IMR-90 (cell line): Measurements from ENCODE around the gene PSMD2. TPM values are rescaled to one million over a fixed set of nuclear protein-coding genes. Genes with fewer than 3 reads are reported as not detected.
A peak's percentile ranks its signal among the peaks of the same experiment; 100 is the strongest.

ENCODE experiments used
- ATAC-seq: fragments of 200-7000 bp; cut with Tn5 transposase; 2 replicates; pipeline ENCODE4 v1.9.1; 2020; ENCODE audit warnings: low read depth, mild to moderate bottlenecking, moderate library complexity
- BruUV-seq: library from RNA; stranded (reverse); fragments of 400-500 nt; replicated peaks from 2 replicates; lab custom pipeline; 2021; lab: Mats Ljungman, UMichigan
- CTCF ChIA-PET: fragments of 300-600 bp; formaldehyde crosslinking; extraction: SDS; loops from one replicate; lab custom pipeline; 2021; ENCODE audit warnings: antibody characterized with exemption; lab: Yijun Ruan, JAX
- POLR2A ChIA-PET: fragments of 300-600 bp; sonication (Branson Sonifier 250); formaldehyde crosslinking; loops from one replicate; lab custom pipeline; 2022; ENCODE audit warnings: antibody characterized with exemption; ENCODE audit not compliant: unreplicated experiment; lab: Charles Lee
- DNase-seq: peaks from one replicate; pipeline ENCODE4 v3.0.0; 2013
- H2AFZ ChIP-seq: replicated peaks from 2 replicates; pipeline ENCODE3; 2013; ENCODE audit warnings: low read length, mild to moderate bottlenecking; ENCODE audit not compliant: poor library complexity
- H2AK5ac ChIP-seq: 2 replicates; pipeline ENCODE4 v1.6.1; 2013; ENCODE audit warnings: low read depth, low read length, inconsistent platforms
- H2AK9ac ChIP-seq: replicated peaks from 2 replicates; pipeline ENCODE3; 2013; ENCODE audit warnings: mild to moderate bottlenecking, low read depth, low read length, moderate library complexity; ENCODE audit not compliant: poor library complexity
- H2BK120ac ChIP-seq: 2 replicates; pipeline ENCODE4 v1.6.1; 2013; ENCODE audit warnings: low read depth, low read length, inconsistent platforms
- H2BK15ac ChIP-seq: 3 replicates; pipeline ENCODE4 v1.6.1; 2013; ENCODE audit warnings: low read depth, low read length, inconsistent platforms
- H2BK20ac ChIP-seq: 2 replicates; pipeline ENCODE4 v1.6.1; 2013; ENCODE audit warnings: low read depth, mild to moderate bottlenecking, inconsistent platforms, low read length, moderate library complexity
- H2BK5ac ChIP-seq: 2 replicates; pipeline ENCODE4 v1.6.1; 2013; ENCODE audit warnings: mild to moderate bottlenecking, low read depth, low read length, inconsistent platforms; ENCODE audit not compliant: poor library complexity, severe bottlenecking
- H3K14ac ChIP-seq: replicated peaks from 2 replicates; pipeline ENCODE4 v1.6.1; 2013; ENCODE audit warnings: low read depth, low read length, inconsistent platforms
- H3K18ac ChIP-seq: 2 replicates; pipeline ENCODE4 v1.6.1; 2013; ENCODE audit warnings: low read depth, low read length, control low read depth
- H3K23ac ChIP-seq: 2 replicates; pipeline ENCODE4 v1.6.1; 2013; ENCODE audit warnings: low read depth, low read length, inconsistent platforms
- H3K27ac ChIP-seq: 2 replicates; pipeline ENCODE4 v1.5.1; 2013; ENCODE audit warnings: mild to moderate bottlenecking, control low read depth, low read length; ENCODE audit not compliant: insufficient read depth
- H3K27me3 ChIP-seq: 2 replicates; pipeline ENCODE4 v1.6.1; 2013; ENCODE audit warnings: low read length; ENCODE audit not compliant: control insufficient read depth, insufficient read depth
- H3K36me3 ChIP-seq: 2 replicates; pipeline ENCODE4 v1.6.1; 2013; ENCODE audit warnings: low read length, mixed read lengths; ENCODE audit not compliant: control insufficient read depth, insufficient read depth
- H3K4ac ChIP-seq: 2 replicates; pipeline ENCODE4 v1.6.1; 2013; ENCODE audit warnings: low read depth, low read length, inconsistent platforms
- H3K4me1 ChIP-seq: 2 replicates; pipeline ENCODE4 v1.6.1; 2013; ENCODE audit warnings: low read length, mixed read lengths; ENCODE audit not compliant: control insufficient read depth, insufficient read depth
- H3K4me2 ChIP-seq: 2 replicates; pipeline ENCODE4 v1.6.1; 2013; ENCODE audit warnings: low read depth, mild to moderate bottlenecking, control low read depth, low read length, moderate library complexity
- H3K4me3 ChIP-seq: 2 replicates; pipeline ENCODE4 v1.5.1; 2013; ENCODE audit warnings: low read depth, mild to moderate bottlenecking, control low read depth, low read length, moderate library complexity; ENCODE audit not compliant: insufficient read depth
- H3K56ac ChIP-seq: 2 replicates; pipeline ENCODE4 v1.6.1; 2013; ENCODE audit warnings: low read length, inconsistent platforms; ENCODE audit not compliant: insufficient read depth; ENCODE audit errors: extremely low read depth
- H3K79me1 ChIP-seq, 2 experiments: 2 replicates each; pipeline ENCODE4 v1.6.1; 2013; ENCODE audit warnings: low read length in 2 of 2, inconsistent platforms in 1 of 2, low read depth in 1 of 2
- H3K9ac ChIP-seq: 2 replicates; pipeline ENCODE4 v1.6.1; 2013; ENCODE audit warnings: low read depth, low read length, control low read depth
- H3K9me1 ChIP-seq: 2 replicates; pipeline ENCODE4 v1.6.1; 2013; ENCODE audit warnings: low read length, inconsistent platforms; ENCODE audit not compliant: insufficient read depth
- H3K9me3 ChIP-seq: 2 replicates; pipeline ENCODE4 v1.6.1; 2013; ENCODE audit warnings: low read length; ENCODE audit not compliant: control insufficient read depth, insufficient read depth
- H4K20me1 ChIP-seq: 2 replicates; pipeline ENCODE4 v1.6.1; 2013; ENCODE audit warnings: low read length, inconsistent platforms; ENCODE audit not compliant: insufficient read depth
- H4K5ac ChIP-seq: 2 replicates; pipeline ENCODE4 v1.6.1; 2013; ENCODE audit warnings: mild to moderate bottlenecking, low read depth, low read length, control low read depth
- H4K8ac ChIP-seq, 2 experiments: 2 replicates each; pipeline ENCODE4 v1.6.1; 2013; ENCODE audit warnings: low read depth in 2 of 2, low read length in 2 of 2, control low read depth in 1 of 2, inconsistent platforms in 1 of 2
- H4K91ac ChIP-seq: 2 replicates; pipeline ENCODE4 v1.6.1; 2013; ENCODE audit warnings: low read depth, low read length, inconsistent platforms; ENCODE audit not compliant: insufficient read depth
- BHLHE40 ChIP-seq: fragments of 150-350 bp; IDR thresholded peaks from 2 replicates; pipeline ENCODE4 v1.6.1; 2016; ENCODE audit warnings: mild to moderate bottlenecking, low read depth, low read length
- MAFK ChIP-seq: IDR thresholded peaks from 2 replicates; pipeline ENCODE4 v1.6.1; 2012; ENCODE audit warnings: low read depth, low read length, improper control_type of control experiment
- MAZ ChIP-seq: IDR thresholded peaks from 2 replicates; pipeline ENCODE4 v1.6.1; 2012; ENCODE audit warnings: low read depth, mild to moderate bottlenecking, low read length, improper control_type of control experiment, moderate library complexity, borderline replicate concordance
- MXI1 ChIP-seq: IDR thresholded peaks from 2 replicates; pipeline ENCODE4 v1.6.1; 2012; ENCODE audit warnings: low read depth, mild to moderate bottlenecking, low read length, moderate library complexity, borderline replicate concordance
- NFE2L2 ChIP-seq: fragments of 150-350 bp; IDR thresholded peaks from 2 replicates; pipeline ENCODE4 v1.6.1; 2016; ENCODE audit warnings: low read depth, mild to moderate bottlenecking, low read length
- POLR2A ChIP-seq: IDR thresholded peaks from 2 replicates; pipeline ENCODE4 v1.6.1; 2012; ENCODE audit warnings: mild to moderate bottlenecking, low read depth, low read length
- RCOR1 ChIP-seq: IDR thresholded peaks from 2 replicates; pipeline ENCODE4 v1.6.1; 2012; ENCODE audit warnings: mild to moderate bottlenecking, low read length, improper control_type of control experiment; ENCODE audit not compliant: insufficient replicate concordance
- RFX5 ChIP-seq: IDR thresholded peaks from 2 replicates; pipeline ENCODE4 v1.8.0; 2012; ENCODE audit warnings: low read depth, mild to moderate bottlenecking, low read length, moderate library complexity
- SMC3 ChIP-seq: fragments of 150-350 bp; IDR thresholded peaks from 2 replicates; pipeline ENCODE4 v1.6.1; 2016; ENCODE audit warnings: low read depth, mild to moderate bottlenecking, antibody characterized with exemption, low read length, moderate library complexity
- WGBS, 2 experiments: methylation state at CpG; one replicate each; pipeline versions ENCODE4 v1.1.5 to v1.1.7; 2013; ENCODE audit warnings: missing lambda C conversion rate in 2 of 2; ENCODE audit not compliant: insufficient read length in 1 of 2; ENCODE audit errors: extremely low coverage in 2 of 2; 5-methylcytosine and 5-hydroxymethylcytosine counted together
- dilution Hi-C: fragments of 300-500 bp; cut with HindIII; formaldehyde crosslinking; loops from one replicate; pipeline ENCODE4 v1.14.3; 2018; ENCODE audit warnings: low sequenced_read_pairs; ENCODE audit not compliant: unreplicated experiment
- in situ Hi-C: fragments of 300-500 bp; cut with MboI; formaldehyde crosslinking; loops from 3 replicates; pipeline ENCODE4 v1.14.3; 2019; ENCODE audit warnings: low sequenced_read_pairs, inconsistent platforms, mixed read lengths
- intact Hi-C: fragments of 100-400 bp; cut with micrococcal nuclease; formaldehyde crosslinking; loops from 2 replicates; pipeline ENCODE4 v1.10.0; 2022
- polyA plus RNA-seq, 3 experiments: library from polyadenylated mRNA; depleted of rRNA; stranded (reverse); fragments of >200 nt; gene quantifications; 2 replicates each; pipeline ENCODE4 v1.2.3, GENCODE V29; 2012; ENCODE audit warnings: low replicate concordance in 1 of 3
- total RNA-seq: library from RNA; depleted of rRNA; stranded (reverse); fragments of >200 nt; gene quantifications from 2 replicates; pipeline ENCODE4 v1.2.3, GENCODE V29; 2012
- TF ChIP-seq, protein P1 (sequence below): fragments of 150-350 bp; IDR thresholded peaks from 2 replicates; pipeline ENCODE4 v1.6.1; 2016; ENCODE audit warnings: low read depth, mild to moderate bottlenecking, low read length, moderate library complexity, borderline replicate concordance
- TF ChIP-seq, protein P2 (sequence below): conservative IDR thresholded peaks from 2 replicates; pipeline ENCODE4 v1.5.1; 2012; ENCODE audit warnings: mild to moderate bottlenecking, low read depth, low read length, improper control_type of control experiment
- TF ChIP-seq, protein P3 (sequence below): fragments of 150-350 bp; IDR thresholded peaks from 2 replicates; pipeline ENCODE4 v1.6.1; 2017; ENCODE audit warnings: mild to moderate bottlenecking, antibody characterized with exemption, low read length, low read depth

Gene PSMD2
- total and polyA plus RNA-seq, 2 of the 4 experiments (the other 2 are of a cell fraction), result 514 to 872 TPM

DNA sequence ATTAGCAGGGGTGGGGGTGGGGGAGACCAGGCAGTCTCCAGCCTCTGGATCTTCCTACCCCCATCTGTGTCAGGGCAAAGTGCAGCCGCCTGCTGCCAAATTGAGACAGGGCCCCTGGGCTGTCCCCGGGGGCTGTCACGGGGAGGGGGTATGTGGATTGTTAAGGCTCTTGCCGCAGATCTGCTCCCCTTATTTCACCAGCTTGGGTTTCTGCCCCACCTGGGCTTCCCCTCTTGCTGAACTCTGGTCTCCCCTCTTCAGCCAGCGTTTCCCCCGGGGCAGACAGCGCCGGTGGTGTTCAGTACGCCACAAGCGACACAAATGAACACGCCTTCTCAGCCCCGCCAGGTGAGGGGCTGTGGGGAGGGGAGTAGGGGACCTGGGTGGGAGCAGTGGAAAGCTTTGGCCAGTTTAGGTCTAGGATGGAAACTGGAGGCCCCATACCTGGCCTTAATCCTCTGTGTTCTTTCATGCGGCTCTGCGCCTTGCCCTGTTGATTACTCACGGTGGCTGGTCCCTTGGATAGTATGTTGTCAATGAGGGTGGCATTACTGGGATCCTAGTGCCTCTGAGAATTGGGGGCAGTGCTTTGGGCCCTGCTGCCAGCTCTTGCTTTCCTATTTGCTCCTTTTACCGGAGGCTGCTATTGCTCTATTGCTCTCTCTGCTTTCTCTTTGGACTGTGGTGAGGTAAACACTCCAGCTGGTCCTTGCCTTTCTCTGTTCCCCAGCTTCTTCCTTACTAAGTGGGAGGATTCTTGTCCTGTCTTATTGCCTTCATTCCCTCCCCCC is 17.0 kb downstream of the PSMD2 start (continued):
- no peak for TF ChIP-seq RCOR1
- no peak for TF ChIP-seq POLR2A
- no peak for TF ChIP-seq MAFK

DNA sequence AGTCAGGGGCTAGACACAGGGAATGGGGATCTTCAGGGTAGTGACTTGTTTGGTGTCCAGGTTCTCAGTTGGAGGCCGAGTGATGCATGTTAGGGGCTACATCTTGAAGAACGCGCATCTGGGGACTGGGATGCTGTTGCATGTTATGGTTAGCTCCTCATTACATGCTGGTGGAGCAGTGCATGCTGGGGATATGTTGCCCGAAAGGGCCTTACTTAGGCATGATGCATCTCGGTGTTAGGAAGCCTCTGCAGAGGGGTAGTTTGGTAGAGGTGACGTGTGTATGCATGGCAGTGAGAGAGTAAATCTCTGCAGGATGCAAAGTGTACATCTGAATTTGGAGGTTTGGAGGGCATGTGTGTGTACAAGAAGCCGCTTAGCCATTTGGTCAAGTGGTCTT is 17.8 kb downstream of the PSMD2 start:
- Histone ChIP-seq H4K8ac (no peak overlapping the region), H3K9me1 (peaks cover 27% of the 10 kb centered on the region), H2BK15ac (no peak overlapping the region), H3K14ac (peak overlapping the region; percentile 7; the same call in 1 of the 2 replicates), H3K4me3 (peak overlapping the region; percentile 91), H3K27ac (peak overlapping the region; percentile 5; the same call in 1 of the 2 replicates), H2BK120ac (no peak overlapping the region), H4K5ac (no peak overlapping the region), H2AK5ac (peak overlapping the region; percentile 9; the same call in 1 of the 2 replicates), H3K36me3 (peaks cover 37% of the 10 kb centered on the region), H4K20me1 (peaks cover 68% of the 10 kb centered on the region), H2BK20ac (no peak overlapping the region), H3K23ac (peak overlapping the region; percentile 44), H3K4me1 (peaks cover 25% of the 10 kb centered on the region), H4K91ac (no peak overlapping the region), H3K56ac (peak overlapping the region; percentile 22; the same call in 1 of the 2 replicates), H3K79me1 (peaks cover 12 to 47% of the 10 kb centered on the region in 2 experiments), H3K4ac (peak overlapping the region; percentile 97; the same call in 1 of the 2 replicates), H2AFZ (peak overlapping the region; percentile 5), H3K4me2 (peak overlapping the region; percentile 95), H3K9ac (peak overlapping the region; percentile 98), H3K18ac (no peak overlapping the region), H3K9me3 (no peaks in the 10 kb centered on the region), H2AK9ac (peak overlapping the region; percentile 23), H3K27me3 (no peaks in the 10 kb centered on the region), H2BK5ac (no peak overlapping the region)
- BruUV-seq, result no TSS peak
- in situ Hi-C loops, result no loop called here
- CTCF ChIA-PET, result no interaction called here
- WGBS, 2 experiments, result 89% methylated on average over 5 of the region's 7 CpGs; no CpG with 5 or more reads in 1 of the 2 experiments
- POLR2A ChIA-PET, result no interaction called here
- DNase-seq (no peak), ATAC-seq (no peak)
- intact Hi-C loops, result no loop called here
- dilution Hi-C loops, result no loop called here
- TF ChIP-seq SMC3 (no peak), MXI1 (no peak), MAFK (no peak), NFE2L2 (no peak), RFX5 (no peak), MAZ (no peak), BHLHE40 (no peak)
- TF ChIP-seq, protein P1, sequence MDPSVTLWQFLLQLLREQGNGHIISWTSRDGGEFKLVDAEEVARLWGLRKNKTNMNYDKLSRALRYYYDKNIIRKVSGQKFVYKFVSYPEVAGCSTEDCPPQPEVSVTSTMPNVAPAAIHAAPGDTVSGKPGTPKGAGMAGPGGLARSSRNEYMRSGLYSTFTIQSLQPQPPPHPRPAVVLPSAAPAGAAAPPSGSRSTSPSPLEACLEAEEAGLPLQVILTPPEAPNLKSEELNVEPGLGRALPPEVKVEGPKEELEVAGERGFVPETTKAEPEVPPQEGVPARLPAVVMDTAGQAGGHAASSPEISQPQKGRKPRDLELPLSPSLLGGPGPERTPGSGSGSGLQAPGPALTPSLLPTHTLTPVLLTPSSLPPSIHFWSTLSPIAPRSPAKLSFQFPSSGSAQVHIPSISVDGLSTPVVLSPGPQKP, result no peak
- TF ChIP-seq, protein P2, sequence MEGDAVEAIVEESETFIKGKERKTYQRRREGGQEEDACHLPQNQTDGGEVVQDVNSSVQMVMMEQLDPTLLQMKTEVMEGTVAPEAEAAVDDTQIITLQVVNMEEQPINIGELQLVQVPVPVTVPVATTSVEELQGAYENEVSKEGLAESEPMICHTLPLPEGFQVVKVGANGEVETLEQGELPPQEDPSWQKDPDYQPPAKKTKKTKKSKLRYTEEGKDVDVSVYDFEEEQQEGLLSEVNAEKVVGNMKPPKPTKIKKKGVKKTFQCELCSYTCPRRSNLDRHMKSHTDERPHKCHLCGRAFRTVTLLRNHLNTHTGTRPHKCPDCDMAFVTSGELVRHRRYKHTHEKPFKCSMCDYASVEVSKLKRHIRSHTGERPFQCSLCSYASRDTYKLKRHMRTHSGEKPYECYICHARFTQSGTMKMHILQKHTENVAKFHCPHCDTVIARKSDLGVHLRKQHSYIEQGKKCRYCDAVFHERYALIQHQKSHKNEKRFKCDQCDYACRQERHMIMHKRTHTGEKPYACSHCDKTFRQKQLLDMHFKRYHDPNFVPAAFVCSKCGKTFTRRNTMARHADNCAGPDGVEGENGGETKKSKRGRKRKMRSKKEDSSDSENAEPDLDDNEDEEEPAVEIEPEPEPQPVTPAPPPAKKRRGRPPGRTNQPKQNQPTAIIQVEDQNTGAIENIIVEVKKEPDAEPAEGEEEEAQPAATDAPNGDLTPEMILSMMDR, result no peak
- TF ChIP-seq, protein P3, sequence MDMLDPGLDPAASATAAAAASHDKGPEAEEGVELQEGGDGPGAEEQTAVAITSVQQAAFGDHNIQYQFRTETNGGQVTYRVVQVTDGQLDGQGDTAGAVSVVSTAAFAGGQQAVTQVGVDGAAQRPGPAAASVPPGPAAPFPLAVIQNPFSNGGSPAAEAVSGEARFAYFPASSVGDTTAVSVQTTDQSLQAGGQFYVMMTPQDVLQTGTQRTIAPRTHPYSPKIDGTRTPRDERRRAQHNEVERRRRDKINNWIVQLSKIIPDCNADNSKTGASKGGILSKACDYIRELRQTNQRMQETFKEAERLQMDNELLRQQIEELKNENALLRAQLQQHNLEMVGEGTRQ, result no peak
